Measurements from ENCODE around the gene DUSP22.

The DUSP22 gene

GRCh38 chr6:313917-314316 is 21.6 kb downstream of the DUSP22 start:
- no peak overlapping the region for H3K4me2 ChIP-seq (ENCODE audit: insufficient read depth, low read length)

GRCh38 chr6:314377-314776 is 22.1 kb downstream of the DUSP22 start:
- no peak for ATAC-seq (ENCODE audit: insufficient read depth, low read depth)
- no peaks in the 10 kb centered on the region for H3K27me3 ChIP-seq (ENCODE audit: insufficient read depth, low read length, poor library complexity)

More at GRCh38 chr6:313917-314316, 21.6 kb downstream of the DUSP22 start:
- Histone ChIP-seq H3K36me3 (ENCODE audit: insufficient read depth, low read length) (no peaks in the 10 kb centered on the region), H4K20me1 (ENCODE audit: insufficient read depth, low read length) (0 out of 2 replicates have a peak, but pooled peaks cover 2% of the 10 kb centered on the region), H3K4me3 (ENCODE audit: low read depth in 1 of 2, low read length in 2 of 2) (no peak overlapping the region), H3K27ac (ENCODE audit: low read length) (no peak overlapping the region), H3K27me3 (ENCODE audit: insufficient read depth, low read length, poor library complexity) (no peaks in the 10 kb centered on the region), H3K4me1 (ENCODE audit: insufficient read depth, low read length) (no peaks in the 10 kb centered on the region), H3K79me2 (ENCODE audit: insufficient read depth, low read length) (no peaks in the 10 kb centered on the region), H3K9ac (ENCODE audit: low read depth, low read length) (no peak overlapping the region), H3K9me3 (ENCODE audit: insufficient read depth, low read length, severe bottlenecking) (no peaks in the 10 kb centered on the region), H2AFZ (ENCODE audit: low read depth, low read length) (no peak overlapping the region)
- TF ChIP-seq EZH2 (IDR thresholded peaks at IDR 0.05; ENCODE audit: borderline replicate concordance, low read depth, low read length, severe bottlenecking): no peak
- TF ChIP-seq CTCF (IDR thresholded peaks at IDR 0.05; ENCODE audit: borderline replicate concordance, extremely low read depth, low read length, poor library complexity, severe bottlenecking): no peak
- no peak for DNase-seq
- ATAC-seq (ENCODE audit: insufficient read depth, low read depth): no peak

DNA sequence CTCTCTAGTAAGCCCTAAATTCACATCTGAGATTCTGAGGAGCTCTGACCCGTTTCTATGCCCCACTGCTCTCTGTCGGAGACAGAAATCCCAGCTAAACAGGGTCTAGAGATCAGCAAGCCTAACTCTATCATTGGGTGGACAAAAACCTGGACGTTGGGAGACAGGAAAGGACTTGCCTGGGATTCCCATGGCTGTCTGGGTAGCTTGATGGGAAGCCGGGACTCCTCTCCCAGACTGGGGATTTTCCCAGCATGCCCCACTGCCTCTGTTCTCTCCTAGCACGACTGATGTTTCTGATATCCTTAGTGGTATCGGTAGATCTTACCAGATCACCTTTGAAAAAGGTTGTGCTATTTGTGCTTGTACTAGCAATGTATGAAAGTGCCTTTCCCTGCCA is 22.9 kb downstream of the DUSP22 start:
- Histone ChIP-seq H3K27ac (ENCODE audit: low read length) (no peak overlapping the region), H3K27me3 (ENCODE audit: insufficient read depth, low read length, poor library complexity) (no peaks in the 10 kb centered on the region), H3K9me3 (ENCODE audit: insufficient read depth, low read length, severe bottlenecking) (no peaks in the 10 kb centered on the region), H3K79me2 (ENCODE audit: insufficient read depth, low read length) (no peaks in the 10 kb centered on the region), H3K4me2 (ENCODE audit: insufficient read depth, low read length) (no peak overlapping the region), H4K20me1 (ENCODE audit: insufficient read depth, low read length) (0 out of 2 replicates have a peak, but pooled peaks cover 2% of the 10 kb centered on the region), H3K4me3 (ENCODE audit: low read depth in 1 of 2, low read length in 2 of 2) (no peak overlapping the region), H3K36me3 (ENCODE audit: insufficient read depth, low read length) (no peaks in the 10 kb centered on the region), H3K4me1 (ENCODE audit: insufficient read depth, low read length) (no peaks in the 10 kb centered on the region), H2AFZ (ENCODE audit: low read depth, low read length) (no peak overlapping the region), H3K9ac (ENCODE audit: low read depth, low read length) (no peak overlapping the region)
- ATAC-seq (ENCODE audit: insufficient read depth, low read depth) (no peak), DNase-seq (no peak)
- TF ChIP-seq EZH2 (IDR thresholded peaks at IDR 0.05; ENCODE audit: borderline replicate concordance, low read depth, low read length, severe bottlenecking) (no peak), CTCF (IDR thresholded peaks at IDR 0.05; ENCODE audit: borderline replicate concordance, extremely low read depth, low read length, poor library complexity, severe bottlenecking) (no peak)

More at GRCh38 chr6:314377-314776, 22.1 kb downstream of the DUSP22 start:
- TF ChIP-seq CTCF (IDR thresholded peaks at IDR 0.05; ENCODE audit: borderline replicate concordance, extremely low read depth, low read length, poor library complexity, severe bottlenecking) (no peak), EZH2 (IDR thresholded peaks at IDR 0.05; ENCODE audit: borderline replicate concordance, low read depth, low read length, severe bottlenecking) (no peak)
- Histone ChIP-seq H3K27ac (ENCODE audit: low read length) (no peak overlapping the region), H3K9ac (ENCODE audit: low read depth, low read length) (no peak overlapping the region), H3K36me3 (ENCODE audit: insufficient read depth, low read length) (no peaks in the 10 kb centered on the region), H3K4me1 (ENCODE audit: insufficient read depth, low read length) (no peaks in the 10 kb centered on the region), H4K20me1 (ENCODE audit: insufficient read depth, low read length) (0 out of 2 replicates have a peak, but pooled peaks cover 2% of the 10 kb centered on the region), H3K79me2 (ENCODE audit: insufficient read depth, low read length) (no peaks in the 10 kb centered on the region), H3K4me3 (ENCODE audit: low read depth in 1 of 2, low read length in 2 of 2) (no peak overlapping the region), H2AFZ (ENCODE audit: low read depth, low read length) (no peak overlapping the region), H3K4me2 (ENCODE audit: insufficient read depth, low read length) (no peak overlapping the region), H3K9me3 (ENCODE audit: insufficient read depth, low read length, severe bottlenecking) (no peaks in the 10 kb centered on the region)
- DNase-seq: no peak

Measured in DND-41 (cell line).